GM06990 (cell line): ENCODE results near the gene MGAT5.

Source experiments
- DNase-seq: peaks from one replicate; pipeline ENCODE4 v3.0.0-alpha.2; 2011; ENCODE audit not compliant: insufficient read length; ENCODE audit errors: extremely low read depth
- H3K27me3 ChIP-seq: replicated peaks from 2 replicates; pipeline ENCODE4 v1.6.0; 2011; ENCODE audit warnings: low read length; ENCODE audit not compliant: control insufficient read depth, insufficient read depth
- H3K36me3 ChIP-seq: 2 replicates; pipeline ENCODE4 v1.5.1; 2011; ENCODE audit warnings: low read length; ENCODE audit not compliant: control insufficient read depth, insufficient read depth
- H3K4me3 ChIP-seq: replicated peaks from 2 replicates; pipeline ENCODE4 v1.5.1; 2011; ENCODE audit warnings: low read depth, mild to moderate bottlenecking, control low read depth, low read length
- TF ChIP-seq, protein P1 (sequence below): IDR thresholded peaks from 2 replicates; pipeline ENCODE4 v1.5.1; 2011; ENCODE audit warnings: low read length, control low read depth, mild to moderate bottlenecking, inconsistent platforms; ENCODE audit not compliant: insufficient read depth, poor library complexity, severe bottlenecking

Gene MGAT5

GRCh38 chr2:134359367-134360081 lies 105.7 kb downstream of the MGAT5 start:
- TF ChIP-seq, protein P1, sequence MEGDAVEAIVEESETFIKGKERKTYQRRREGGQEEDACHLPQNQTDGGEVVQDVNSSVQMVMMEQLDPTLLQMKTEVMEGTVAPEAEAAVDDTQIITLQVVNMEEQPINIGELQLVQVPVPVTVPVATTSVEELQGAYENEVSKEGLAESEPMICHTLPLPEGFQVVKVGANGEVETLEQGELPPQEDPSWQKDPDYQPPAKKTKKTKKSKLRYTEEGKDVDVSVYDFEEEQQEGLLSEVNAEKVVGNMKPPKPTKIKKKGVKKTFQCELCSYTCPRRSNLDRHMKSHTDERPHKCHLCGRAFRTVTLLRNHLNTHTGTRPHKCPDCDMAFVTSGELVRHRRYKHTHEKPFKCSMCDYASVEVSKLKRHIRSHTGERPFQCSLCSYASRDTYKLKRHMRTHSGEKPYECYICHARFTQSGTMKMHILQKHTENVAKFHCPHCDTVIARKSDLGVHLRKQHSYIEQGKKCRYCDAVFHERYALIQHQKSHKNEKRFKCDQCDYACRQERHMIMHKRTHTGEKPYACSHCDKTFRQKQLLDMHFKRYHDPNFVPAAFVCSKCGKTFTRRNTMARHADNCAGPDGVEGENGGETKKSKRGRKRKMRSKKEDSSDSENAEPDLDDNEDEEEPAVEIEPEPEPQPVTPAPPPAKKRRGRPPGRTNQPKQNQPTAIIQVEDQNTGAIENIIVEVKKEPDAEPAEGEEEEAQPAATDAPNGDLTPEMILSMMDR = no peak
- Histone ChIP-seq H3K4me3 (no peak overlapping the region), H3K27me3 (no peaks in the 10 kb centered on the region), H3K36me3 (peaks cover 11% of the 10 kb centered on the region)
- DNase-seq = no peak

DNA sequence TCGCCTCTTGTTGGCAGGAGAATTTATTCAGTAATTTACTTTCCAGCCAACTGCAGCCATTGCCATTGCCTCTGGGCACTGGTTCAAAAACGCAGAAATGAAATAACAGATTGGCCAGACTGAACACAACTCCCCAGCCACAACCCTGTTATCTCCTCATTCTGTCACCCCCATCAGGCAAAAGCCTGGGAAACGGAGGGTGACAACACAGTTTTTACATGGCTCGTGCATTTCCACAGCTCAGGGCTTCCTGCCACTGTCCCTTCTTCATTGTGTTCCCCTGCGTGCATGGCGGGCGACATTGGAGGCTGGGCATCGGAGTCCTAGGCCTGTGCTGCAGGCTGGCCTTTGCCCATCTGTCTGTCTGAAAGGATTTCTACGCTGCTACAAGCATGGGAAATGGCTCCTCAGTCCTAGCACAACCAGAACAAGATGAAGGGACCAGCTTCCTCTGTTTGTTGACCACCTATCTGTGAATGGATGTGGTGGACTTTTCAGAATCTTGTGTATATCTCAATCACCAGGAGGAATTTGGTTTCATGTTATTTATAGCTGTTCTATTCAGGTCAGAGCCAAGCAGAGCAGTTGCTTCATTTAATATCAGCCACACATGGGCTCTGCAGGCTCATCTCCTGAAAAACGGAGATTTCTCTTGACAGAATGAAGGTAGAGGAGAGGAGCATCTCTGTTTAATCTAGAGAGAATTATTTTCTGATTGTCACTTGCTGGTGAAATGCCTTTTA lies 107.0 kb downstream of the MGAT5 start:
- peaks cover 15% of the 10 kb centered on the region for H3K36me3 ChIP-seq
- no peaks in the 10 kb centered on the region for H3K27me3 ChIP-seq
- TF ChIP-seq, protein P1 = no peak
- no peak for DNase-seq
- no peak overlapping the region for H3K4me3 ChIP-seq

- DNase-seq = no peak
- Histone ChIP-seq H3K36me3 (peaks cover 15% of the 10 kb centered on the region), H3K4me3 (no peak overlapping the region), H3K27me3 (no peaks in the 10 kb centered on the region)
- TF ChIP-seq, protein P1 = no peak
These were observed 107.8 kb downstream of the MGAT5 start for GRCh38 chr2:134361648-134362047.

DNA sequence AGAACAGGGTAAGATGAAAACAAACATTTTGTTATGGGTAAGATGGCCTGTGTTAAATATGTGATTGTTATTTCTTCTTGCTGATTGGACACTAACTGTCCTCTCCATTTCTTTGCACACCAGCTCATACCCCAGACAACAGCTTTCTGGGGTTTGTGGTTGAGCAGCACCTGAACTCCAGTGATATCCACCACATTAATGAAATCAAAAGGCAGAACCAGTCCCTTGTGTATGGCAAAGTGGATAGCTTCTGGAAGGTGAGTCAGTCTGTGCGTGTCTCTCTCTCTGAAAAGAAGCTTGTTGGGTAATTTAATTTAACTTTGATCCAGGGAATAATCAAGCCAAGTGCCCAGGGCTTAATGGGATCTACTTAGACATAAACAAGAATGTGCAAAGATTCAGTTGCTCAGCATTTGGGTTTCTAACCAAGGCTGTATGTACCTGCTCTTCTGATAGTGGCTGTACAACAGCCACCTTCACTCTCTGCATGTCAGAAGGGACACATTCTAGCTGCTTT lies 108.3 kb downstream of the MGAT5 start:
- Histone ChIP-seq H3K27me3 (no peaks in the 10 kb centered on the region), H3K36me3 (peaks cover 18% of the 10 kb centered on the region), H3K4me3 (no peak overlapping the region)
- TF ChIP-seq, protein P1 = no peak
- DNase-seq = no peak

GRCh38 chr2:134362740-134363139 lies 108.9 kb downstream of the MGAT5 start:
- TF ChIP-seq, protein P1 = no peak
- no peak overlapping the region for H3K4me3 ChIP-seq
- no peak for DNase-seq

More at GRCh38 chr2:134362740-134363139, 108.9 kb downstream of the MGAT5 start:
- no peaks in the 10 kb centered on the region for H3K27me3 ChIP-seq
- peaks cover 18% of the 10 kb centered on the region for H3K36me3 ChIP-seq
